Calu3 (cell line): ENCODE measurements around the gene SHISA9. TPM values are rescaled to one million over a fixed set of nuclear protein-coding genes. Genes with fewer than 3 reads are reported as not detected.

Source experiments
- BruUV-seq: library from RNA; stranded (reverse); fragments of 400-500 nt; replicated peaks from 2 replicates; lab custom pipeline; 2021; lab: Mats Ljungman, UMichigan
- CTCF ChIA-PET: fragments of 300-600 bp; sonication (Branson Sonifier 250); formaldehyde crosslinking; loops from one replicate; lab custom pipeline; 2022; ENCODE audit warnings: antibody characterized with exemption; lab: Charles Lee
- DNase-seq: peaks from one replicate; pipeline ENCODE4 v3.0.0; 2022
- H3K27ac Mint-ChIP-seq: one replicate; pipeline ENCODE4 v1.8.0; 2022; ENCODE audit warnings: mixed read lengths; ENCODE audit not compliant: unreplicated experiment
- H3K27me3 Mint-ChIP-seq: one replicate; pipeline ENCODE4 v1.8.0; 2022; ENCODE audit warnings: mixed read lengths; ENCODE audit not compliant: unreplicated experiment
- H3K36me3 Mint-ChIP-seq: one replicate; pipeline ENCODE4 v1.8.0; 2022; ENCODE audit warnings: mild to moderate bottlenecking, moderate library complexity, mixed read lengths; ENCODE audit not compliant: insufficient read depth, unreplicated experiment
- H3K4me1 Mint-ChIP-seq: one replicate; pipeline ENCODE4 v1.8.0; 2022; ENCODE audit warnings: mild to moderate bottlenecking, low read depth, mixed read lengths; ENCODE audit not compliant: unreplicated experiment
- H3K4me3 Mint-ChIP-seq: one replicate; pipeline ENCODE4 v1.8.0; 2022; ENCODE audit warnings: mild to moderate bottlenecking, low read depth, moderate library complexity, mixed read lengths; ENCODE audit not compliant: unreplicated experiment
- H3K9me3 Mint-ChIP-seq: one replicate; pipeline ENCODE4 v1.8.0; 2022; ENCODE audit warnings: low read depth, mixed read lengths; ENCODE audit not compliant: unreplicated experiment
- intact Hi-C: fragments of 100-400 bp; cut with micrococcal nuclease; formaldehyde crosslinking; loops from one replicate; pipeline ENCODE4 v1.10.0; 2022; ENCODE audit not compliant: unreplicated experiment
- total RNA-seq: library from RNA; stranded (reverse); gene quantifications from 2 replicates; pipeline ENCODE4 v1.2.3, GENCODE V29; 2022
- TF ChIP-seq, protein P1 (sequence below): fragments of 200-600 bp; IDR thresholded peaks from one replicate; pipeline ENCODE4 v1.8.0; 2022; ENCODE audit warnings: antibody characterized with exemption; ENCODE audit not compliant: unreplicated experiment

Gene SHISA9
- total RNA-seq, 1 experiment from 2014 or later: not detected

DNA sequence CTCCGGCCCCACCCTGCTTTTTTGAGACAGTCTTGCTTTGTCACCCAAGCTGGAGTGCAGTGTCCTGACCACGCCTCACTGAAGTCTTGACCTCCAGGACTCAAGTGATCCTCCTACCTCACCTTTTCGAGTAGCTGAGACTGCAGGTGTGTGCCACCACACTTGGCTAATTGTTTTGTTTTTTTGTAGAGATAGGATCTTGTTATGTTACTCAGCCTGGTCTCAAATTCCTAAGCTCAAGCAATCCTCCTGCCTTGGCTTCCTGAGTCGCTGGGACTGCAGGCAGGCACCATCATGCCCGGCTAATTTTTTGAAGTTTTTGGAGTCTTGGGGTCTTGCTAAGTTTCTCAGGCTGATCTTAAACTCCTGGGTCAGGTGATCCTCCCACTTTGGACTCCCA, 206.7 kb downstream of the SHISA9 start:
- DNase-seq: no peak
- Mint-ChIP-seq H3K4me1 (no peaks in the 10 kb centered on the region), H3K9me3 (peaks cover 18% of the 10 kb centered on the region), H3K27me3 (no peaks in the 10 kb centered on the region), H3K4me3 (no peak overlapping the region), H3K27ac (no peak overlapping the region), H3K36me3 (no peaks in the 10 kb centered on the region)
- BruUV-seq: no TSS peak
- intact Hi-C loops: no loop called here
- CTCF ChIA-PET: interaction anchor here (0.5 kb wide), 1 partner anchor 42 kb away, joined by 3 read pairs; no protein-coding TSS in a partner anchor
- TF ChIP-seq, protein P1, sequence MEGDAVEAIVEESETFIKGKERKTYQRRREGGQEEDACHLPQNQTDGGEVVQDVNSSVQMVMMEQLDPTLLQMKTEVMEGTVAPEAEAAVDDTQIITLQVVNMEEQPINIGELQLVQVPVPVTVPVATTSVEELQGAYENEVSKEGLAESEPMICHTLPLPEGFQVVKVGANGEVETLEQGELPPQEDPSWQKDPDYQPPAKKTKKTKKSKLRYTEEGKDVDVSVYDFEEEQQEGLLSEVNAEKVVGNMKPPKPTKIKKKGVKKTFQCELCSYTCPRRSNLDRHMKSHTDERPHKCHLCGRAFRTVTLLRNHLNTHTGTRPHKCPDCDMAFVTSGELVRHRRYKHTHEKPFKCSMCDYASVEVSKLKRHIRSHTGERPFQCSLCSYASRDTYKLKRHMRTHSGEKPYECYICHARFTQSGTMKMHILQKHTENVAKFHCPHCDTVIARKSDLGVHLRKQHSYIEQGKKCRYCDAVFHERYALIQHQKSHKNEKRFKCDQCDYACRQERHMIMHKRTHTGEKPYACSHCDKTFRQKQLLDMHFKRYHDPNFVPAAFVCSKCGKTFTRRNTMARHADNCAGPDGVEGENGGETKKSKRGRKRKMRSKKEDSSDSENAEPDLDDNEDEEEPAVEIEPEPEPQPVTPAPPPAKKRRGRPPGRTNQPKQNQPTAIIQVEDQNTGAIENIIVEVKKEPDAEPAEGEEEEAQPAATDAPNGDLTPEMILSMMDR: no peak

DNA sequence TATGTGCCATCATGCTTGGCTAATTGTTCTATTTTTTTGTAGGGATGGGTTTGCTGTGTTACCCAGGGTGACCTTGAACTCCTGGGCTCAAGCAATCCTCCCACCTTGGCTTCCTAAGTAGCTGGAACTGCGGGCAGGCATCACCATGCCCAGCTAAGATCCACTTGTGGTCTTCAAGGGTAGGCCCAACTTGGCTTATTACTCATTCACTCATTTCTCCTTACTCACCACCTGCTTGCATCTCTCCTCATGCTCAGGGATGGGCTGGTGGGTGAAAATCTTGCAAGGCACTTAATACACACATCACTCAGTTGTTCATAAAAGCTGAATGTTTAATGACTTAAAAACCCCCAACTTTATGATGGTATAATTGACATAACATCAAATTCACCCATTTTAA, 207.8 kb downstream of the SHISA9 start:
- intact Hi-C loops: no loop called here
- DNase-seq: no peak
- CTCF ChIA-PET: interaction anchor here (0.6 kb wide), 1 partner anchor 1622 kb away, joined by 6 read pairs; no protein-coding TSS in a partner anchor

DNA sequence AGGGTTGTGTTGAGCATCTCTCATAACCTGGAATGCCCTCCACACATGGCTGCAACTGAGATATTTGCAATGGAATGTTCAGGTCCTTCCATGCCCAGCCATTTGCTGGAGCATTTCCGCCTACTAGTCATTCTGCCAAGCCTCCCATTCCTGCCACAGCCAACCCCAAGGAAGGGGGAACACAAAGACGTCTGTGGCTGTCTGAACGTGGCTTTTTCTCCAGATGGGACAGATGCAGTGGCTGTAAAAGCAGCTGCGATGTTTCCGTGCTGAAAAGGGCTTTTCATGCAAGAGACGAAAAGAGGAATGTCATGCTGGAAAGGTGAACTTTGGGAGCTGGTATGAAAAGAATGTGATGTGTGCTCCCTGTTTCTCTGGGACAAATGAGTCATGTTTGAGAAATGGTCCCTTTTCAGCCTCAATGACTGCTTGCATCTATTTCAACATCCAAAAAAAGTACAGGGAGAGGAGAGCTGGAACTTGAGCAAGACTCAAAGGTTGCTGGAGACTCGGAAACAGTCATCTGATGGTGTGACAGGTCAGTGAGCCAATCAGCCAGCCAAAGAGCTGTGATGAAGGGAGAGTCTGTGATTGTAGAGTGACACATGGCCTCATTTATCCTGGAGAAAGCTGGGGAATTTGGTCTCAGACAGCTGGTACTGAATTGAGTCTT, 208.9 kb downstream of the SHISA9 start:
- H3K4me3 Mint-ChIP-seq: no peak overlapping the region

More for the DNA sequence above, 207.8 kb downstream of the SHISA9 start:
- no peak overlapping the region for H3K4me3 Mint-ChIP-seq
- no peaks in the 10 kb centered on the region for H3K36me3 Mint-ChIP-seq
- TF ChIP-seq, protein P1: no peak
- H3K4me1 Mint-ChIP-seq: no peaks in the 10 kb centered on the region
- no TSS peak for BruUV-seq
- H3K27ac Mint-ChIP-seq: no peak overlapping the region
- H3K9me3 Mint-ChIP-seq: peaks cover 14% of the 10 kb centered on the region
- no peaks in the 10 kb centered on the region for H3K27me3 Mint-ChIP-seq

DNA sequence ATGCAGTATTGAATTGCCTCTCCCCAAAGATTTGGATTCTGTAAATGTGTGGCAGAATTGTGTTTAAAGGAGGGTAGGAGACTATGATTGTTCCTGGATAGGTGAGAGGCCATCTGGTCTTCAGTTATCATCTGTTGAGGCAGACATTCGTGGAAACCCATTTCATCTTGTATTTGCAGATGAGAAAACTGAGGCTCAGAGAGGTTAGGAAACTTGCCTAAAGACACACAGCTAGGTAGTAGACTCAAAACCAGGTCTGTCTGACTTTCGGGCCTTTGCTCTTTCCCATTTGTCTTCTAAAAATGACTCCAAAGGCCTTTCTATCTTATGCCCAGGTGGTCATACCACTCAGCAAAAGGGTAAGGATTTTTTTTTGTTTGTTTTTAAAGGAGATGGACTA, 210.3 kb downstream of the SHISA9 start:
- Mint-ChIP-seq H3K27ac (no peak overlapping the region), H3K36me3 (no peaks in the 10 kb centered on the region), H3K27me3 (no peaks in the 10 kb centered on the region), H3K4me3 (no peak overlapping the region), H3K9me3 (peaks cover 19% of the 10 kb centered on the region), H3K4me1 (no peaks in the 10 kb centered on the region)
- DNase-seq: no peak
- intact Hi-C loops: no loop called here
- CTCF ChIA-PET: no interaction called here
- TF ChIP-seq, protein P1: no peak
- no TSS peak for BruUV-seq

More for the DNA sequence above, 208.9 kb downstream of the SHISA9 start:
- TF ChIP-seq, protein P1: no peak
- Mint-ChIP-seq H3K9me3 (peaks cover 15% of the 10 kb centered on the region), H3K27ac (no peak overlapping the region), H3K4me1 (no peaks in the 10 kb centered on the region), H3K27me3 (no peaks in the 10 kb centered on the region), H3K36me3 (no peaks in the 10 kb centered on the region)
- BruUV-seq: no TSS peak
- CTCF ChIA-PET: no interaction called here
- no peak for DNase-seq
- intact Hi-C loops: no loop called here
